ENCODE results near the gene POLD4. TPM values are rescaled to one million over a fixed set of nuclear protein-coding genes. Genes with fewer than 3 reads are reported as not detected.

Gene POLD4
- total RNA-seq, 1 experiment from 2014 or later, result 38.5 TPM

DNA sequence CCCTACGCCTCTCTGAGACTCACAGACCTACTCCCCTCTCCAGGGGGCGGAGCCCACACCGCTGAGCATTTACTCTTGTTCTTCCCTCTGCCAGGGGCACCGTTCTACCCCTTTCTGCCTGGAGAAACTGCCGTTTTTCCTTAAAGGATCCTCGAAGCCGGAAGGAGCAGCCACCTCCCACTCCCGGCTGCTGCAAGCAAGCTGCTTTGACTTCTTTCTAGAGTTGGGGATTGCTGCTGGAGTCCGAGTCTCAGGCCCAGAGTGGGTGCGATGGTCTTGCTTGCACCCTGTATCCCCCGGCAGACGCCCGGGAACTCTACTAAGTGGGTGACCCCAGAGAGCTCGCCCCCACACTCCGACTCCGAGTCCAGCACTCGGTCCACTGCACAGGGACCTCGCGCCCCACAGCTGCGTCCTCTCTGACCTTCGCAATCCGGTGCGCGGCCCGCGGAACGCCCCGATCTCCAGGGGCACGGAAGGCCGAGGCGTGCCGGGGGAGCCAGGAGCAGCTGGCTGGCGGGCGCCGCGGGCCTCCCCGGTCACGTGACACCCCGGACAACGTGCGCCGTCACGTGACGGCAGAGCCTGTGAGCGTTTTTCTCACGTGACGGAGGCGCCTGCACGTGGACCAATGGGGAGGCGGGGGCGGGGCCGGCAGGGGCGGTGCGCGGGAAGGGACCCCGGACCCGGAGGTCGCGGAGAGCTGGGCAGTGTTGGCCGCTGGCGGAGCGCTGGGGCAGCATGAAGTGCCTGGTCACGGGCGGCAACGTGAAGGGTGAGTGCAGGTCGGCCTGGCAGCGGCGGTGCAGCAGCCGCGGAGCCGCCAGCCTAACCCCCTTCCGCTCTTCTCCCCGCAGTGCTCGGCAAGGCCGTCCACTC, 38.2 kb upstream of the POLD4 start, which contains the start of gene RAD9A:
RAD9A (plus strand) TSS at position 683 of the 879 bp plus-strand sequence; CDS start at position 742, 59 bp downstream.
- DNase-seq (ENCODE audit: low read depth), result peak; percentile 77
- in situ Hi-C loops (cut with HindIII; ENCODE audit: low pct_unique_long_range_greater_than_20kb, low sequenced_read_pairs), result no loop called here

DNA sequence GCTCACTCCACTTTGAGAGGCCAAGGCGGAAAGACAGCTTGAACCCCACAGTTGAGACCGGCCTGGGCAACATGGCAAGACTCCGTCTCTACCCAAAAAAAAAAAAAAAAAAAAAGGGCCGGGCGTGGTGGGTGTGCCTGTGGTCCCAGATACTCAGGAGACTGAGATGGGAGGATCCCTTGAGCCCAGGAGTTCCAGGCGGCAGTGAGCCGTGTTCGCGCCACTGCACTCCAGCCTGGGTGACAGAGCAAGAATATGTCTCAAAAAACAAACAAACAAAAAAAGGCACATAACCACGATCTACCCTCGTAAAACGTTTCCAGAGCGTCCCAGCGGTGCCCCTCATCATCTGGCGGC, 37.6 kb upstream of the POLD4 start:
- DNase-seq (ENCODE audit: low read depth), result no peak
- in situ Hi-C loops (cut with HindIII; ENCODE audit: low pct_unique_long_range_greater_than_20kb, low sequenced_read_pairs), result no loop called here

DNA sequence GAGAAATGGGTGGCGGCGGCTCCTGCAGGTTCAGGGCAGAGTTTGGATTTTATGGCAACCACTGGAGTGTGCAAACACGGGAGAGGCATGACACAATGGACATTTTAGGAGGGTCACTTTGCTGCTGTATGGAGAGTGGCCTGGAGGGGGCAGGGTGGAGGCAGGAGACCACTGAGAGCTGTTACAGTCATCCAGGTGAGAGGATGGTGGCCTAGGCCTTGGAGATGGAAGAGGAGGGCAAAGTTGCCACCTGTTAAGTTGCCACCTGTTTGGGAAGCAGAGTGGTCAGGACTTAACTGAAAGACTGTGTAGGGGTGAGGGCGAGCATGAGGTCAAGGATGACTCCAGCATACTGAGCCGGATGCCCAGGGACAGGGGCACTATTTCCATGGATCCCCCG, 36.1 kb upstream of the POLD4 start:
- in situ Hi-C loops (cut with HindIII; ENCODE audit: low pct_unique_long_range_greater_than_20kb, low sequenced_read_pairs), result no loop called here
- no peak for DNase-seq (ENCODE audit: low read depth)

DNA sequence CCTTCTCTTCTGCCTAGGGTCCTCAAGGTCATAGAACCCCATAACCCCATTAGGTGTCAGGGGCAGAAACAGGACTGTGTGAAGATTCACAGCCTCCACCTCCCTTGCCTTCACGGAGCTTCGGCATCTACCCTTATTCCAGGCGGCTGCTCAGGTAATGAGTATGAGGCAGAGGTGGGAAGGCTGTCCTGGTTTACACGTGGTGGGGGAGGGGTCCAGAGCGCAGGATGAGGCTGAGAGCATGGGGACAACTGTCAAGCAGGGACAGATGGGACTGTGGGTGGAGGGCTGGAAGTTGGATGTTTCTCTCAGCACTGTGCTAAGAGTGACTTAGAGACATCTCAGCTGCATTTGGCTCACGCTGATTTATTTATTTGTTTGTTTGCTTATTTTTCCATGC, 34.2 kb upstream of the POLD4 start:
- in situ Hi-C loops (cut with HindIII; ENCODE audit: low pct_unique_long_range_greater_than_20kb, low sequenced_read_pairs), result no loop called here
- no peak for DNase-seq (ENCODE audit: low read depth)

DNA sequence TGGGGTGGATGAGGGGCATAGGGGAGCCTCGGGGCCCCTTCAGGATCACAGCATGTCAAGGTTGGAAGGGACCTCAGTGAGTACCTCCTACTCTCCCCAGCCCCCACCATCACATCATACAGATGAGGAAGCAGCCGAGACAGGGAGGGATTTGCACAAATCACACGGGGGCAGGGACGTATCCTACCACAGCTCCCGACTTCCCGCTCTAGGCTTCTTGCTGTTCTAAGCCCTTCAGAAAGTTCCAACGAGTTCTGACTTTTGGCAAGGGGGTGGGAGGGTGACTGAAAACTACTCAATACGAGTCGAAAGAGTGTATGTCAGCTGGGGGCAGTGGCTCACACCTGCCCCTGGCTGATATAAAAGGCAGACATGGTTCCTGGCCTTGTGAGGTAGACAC, 33.7 kb upstream of the POLD4 start:
- DNase-seq (ENCODE audit: low read depth), result no peak
- in situ Hi-C loops (cut with HindIII; ENCODE audit: low pct_unique_long_range_greater_than_20kb, low sequenced_read_pairs), result no loop called here

DNA sequence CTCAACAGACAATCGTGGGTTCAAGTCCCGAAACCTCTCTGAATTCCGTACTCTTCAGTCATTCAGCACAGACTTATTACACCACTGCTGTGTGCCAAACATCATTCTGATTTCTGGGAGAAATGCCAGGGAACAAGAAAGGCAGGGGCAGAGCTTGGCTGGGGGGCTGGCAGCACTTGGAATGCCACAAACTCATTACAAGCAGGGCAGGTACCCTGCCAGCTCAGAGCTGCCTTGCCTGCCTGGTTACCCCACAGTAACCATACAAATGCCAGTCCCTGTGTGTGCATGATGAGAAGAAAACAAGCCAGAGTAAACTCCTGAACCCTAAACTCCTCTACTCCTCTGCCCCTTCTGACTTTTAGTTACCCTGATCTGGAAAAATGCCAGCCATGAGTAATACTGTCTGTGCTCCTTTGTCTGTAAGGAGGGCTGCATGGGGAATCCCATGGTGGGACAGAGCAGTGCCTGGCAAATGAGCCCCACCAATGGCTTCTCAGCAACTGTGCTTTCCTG, 31.6 kb upstream of the POLD4 start:
- in situ Hi-C loops (cut with HindIII; ENCODE audit: low pct_unique_long_range_greater_than_20kb, low sequenced_read_pairs), result no loop called here
- DNase-seq (ENCODE audit: low read depth), result peak; percentile 75

DNA sequence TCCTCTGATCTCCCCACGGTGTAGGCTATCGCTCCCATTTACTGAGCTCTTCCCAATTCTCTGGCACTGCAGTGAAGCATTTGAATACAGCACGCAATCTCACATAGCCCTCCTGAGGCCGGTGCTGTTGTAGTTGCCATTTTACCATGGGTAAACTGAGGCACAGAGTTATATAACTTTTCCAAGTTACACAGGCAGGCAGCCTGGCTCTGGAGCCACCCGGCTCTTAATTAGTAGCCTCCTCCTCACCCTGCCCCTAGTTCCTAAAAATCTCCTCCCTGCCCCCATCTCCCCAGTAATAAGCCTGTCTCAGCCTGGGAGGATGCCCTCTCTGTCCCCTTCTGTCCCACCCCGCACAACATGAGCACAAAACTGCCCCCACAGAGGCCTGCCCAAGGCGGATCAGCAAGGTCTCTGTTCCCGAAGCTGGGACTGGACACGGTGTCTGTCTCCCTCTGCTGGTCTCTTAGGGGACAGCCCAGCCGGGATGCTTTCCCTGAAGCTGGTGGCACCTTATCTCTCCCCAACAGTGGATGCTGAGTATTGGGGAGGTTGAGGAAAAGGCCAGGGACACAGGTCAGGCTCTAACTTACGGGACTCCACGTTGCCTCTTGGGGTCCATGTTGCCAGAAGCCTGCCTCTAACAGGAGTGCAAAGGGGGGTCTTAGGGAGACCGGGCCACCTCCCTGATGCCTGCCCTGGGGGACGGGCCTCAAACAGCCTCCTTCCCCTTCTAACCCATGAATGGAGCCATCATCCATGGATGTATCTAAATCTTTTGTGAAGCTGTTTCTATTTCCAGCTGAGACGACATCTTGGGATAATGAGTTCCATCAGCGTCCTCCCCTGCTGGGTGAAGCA, 29.2 kb upstream of the POLD4 start:
- DNase-seq (ENCODE audit: low read depth), result peak; percentile 61
- in situ Hi-C loops (cut with HindIII; ENCODE audit: low pct_unique_long_range_greater_than_20kb, low sequenced_read_pairs), result no loop called here

DNA sequence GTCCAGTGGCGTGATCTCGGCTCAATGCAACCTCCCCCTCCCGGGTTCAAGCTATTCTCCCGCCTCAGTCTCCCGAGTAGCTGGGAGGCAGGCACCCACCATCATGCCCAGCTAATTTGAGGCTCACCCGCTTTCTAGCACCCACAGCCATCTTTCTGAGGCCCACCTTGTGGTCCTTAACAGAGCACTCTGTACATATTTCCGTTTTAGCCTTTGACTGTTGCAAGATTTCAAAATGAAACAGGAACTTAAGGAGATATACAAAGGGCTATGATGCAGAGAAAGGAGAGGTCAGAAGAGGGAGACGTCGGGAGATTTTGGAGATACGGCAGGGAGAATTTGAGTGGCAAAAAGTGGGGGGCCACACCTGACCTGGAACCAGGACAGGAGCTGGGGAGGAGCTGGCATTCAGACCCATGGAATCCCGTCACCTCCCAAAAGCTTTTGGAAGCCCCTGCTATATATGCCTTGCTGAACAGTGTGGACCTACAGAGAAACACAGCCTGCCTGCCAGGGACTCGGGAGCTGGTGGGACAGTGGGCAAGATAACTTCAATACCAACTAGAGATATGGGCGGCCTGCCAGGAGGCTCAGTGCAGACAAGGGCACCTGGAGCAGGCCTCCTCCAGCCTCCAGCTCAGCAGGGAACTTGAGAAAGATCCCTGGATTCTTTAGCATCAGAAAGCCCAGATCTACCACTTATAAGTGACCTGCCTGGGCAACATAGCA, 28.1 kb upstream of the POLD4 start:
- in situ Hi-C loops (cut with HindIII; ENCODE audit: low pct_unique_long_range_greater_than_20kb, low sequenced_read_pairs), result no loop called here

DNA sequence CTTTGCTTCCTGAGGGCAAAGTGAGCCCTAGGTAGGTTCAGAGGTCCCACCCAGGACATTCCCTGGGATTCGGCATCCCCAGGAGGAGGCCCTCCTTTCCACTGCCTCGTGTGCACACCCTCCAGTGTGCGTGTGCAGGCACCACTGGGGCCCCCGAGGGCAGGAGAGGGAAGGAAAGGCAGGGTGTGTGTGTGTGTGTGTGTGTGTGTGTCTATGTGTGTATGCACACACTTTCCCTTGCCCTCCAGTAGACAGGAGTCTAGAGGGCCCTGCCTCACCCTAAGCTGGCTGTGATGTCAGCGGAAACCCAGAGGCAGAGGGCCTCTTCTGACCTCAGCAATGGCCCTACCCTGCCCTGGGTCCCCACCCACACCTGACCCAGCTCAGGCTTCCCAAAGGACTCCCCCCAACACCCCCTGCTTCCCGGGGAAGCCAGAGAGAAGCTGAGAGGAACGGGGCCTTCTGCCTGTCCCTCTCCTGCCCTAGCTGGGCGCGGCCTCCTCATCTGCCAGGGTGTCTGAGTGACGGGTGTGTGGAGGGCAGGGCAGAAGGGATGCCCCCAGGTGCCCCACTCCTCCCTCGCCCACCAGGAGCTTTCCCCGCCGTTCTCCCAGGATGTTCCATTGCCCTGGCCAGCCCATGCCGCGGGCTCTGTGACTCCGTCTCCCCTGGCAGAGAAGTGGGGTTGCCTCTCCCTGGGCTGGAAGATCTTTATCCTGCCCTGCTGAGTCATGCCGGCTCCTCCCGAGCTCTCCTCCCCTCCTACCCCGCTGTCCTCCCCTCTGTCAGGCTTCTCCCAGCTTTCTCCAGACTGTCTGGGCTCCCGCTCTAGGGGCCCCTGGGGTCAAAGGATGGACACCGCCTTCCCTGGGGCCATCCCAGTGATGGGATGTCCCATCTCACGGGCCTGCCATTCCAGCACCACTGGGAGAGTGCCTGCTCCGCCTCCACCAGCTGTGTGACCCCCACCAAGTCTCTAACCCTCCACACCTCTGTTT, 26.0 kb upstream of the POLD4 start:
- in situ Hi-C loops (cut with HindIII; ENCODE audit: low pct_unique_long_range_greater_than_20kb, low sequenced_read_pairs), result no loop called here
- DNase-seq (ENCODE audit: low read depth), result peak; percentile 90

More for the DNA sequence above, 28.1 kb upstream of the POLD4 start:
- DNase-seq (ENCODE audit: low read depth), result no peak

DNA sequence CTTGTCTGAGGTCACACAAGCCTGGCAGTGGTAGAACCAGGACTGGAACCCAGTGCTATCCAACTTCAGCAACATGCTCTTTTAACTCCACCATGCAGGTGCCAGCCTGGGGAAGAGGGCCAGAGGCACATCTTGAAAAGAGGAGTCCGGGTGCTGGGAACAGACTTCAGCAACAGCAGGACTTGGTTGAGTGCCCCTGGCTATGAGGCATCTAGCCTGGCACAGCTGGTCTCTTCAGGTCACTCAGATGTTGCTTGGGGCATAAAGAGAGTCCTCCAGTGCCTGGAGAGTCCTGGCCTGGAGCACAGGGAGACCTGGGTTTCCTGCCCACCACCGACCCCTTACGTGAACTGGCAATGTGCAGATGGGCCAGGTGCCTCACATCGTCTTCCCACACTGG, 25.2 kb upstream of the POLD4 start:
- in situ Hi-C loops (cut with HindIII; ENCODE audit: low pct_unique_long_range_greater_than_20kb, low sequenced_read_pairs), result no loop called here
- DNase-seq (ENCODE audit: low read depth), result no peak

DNA sequence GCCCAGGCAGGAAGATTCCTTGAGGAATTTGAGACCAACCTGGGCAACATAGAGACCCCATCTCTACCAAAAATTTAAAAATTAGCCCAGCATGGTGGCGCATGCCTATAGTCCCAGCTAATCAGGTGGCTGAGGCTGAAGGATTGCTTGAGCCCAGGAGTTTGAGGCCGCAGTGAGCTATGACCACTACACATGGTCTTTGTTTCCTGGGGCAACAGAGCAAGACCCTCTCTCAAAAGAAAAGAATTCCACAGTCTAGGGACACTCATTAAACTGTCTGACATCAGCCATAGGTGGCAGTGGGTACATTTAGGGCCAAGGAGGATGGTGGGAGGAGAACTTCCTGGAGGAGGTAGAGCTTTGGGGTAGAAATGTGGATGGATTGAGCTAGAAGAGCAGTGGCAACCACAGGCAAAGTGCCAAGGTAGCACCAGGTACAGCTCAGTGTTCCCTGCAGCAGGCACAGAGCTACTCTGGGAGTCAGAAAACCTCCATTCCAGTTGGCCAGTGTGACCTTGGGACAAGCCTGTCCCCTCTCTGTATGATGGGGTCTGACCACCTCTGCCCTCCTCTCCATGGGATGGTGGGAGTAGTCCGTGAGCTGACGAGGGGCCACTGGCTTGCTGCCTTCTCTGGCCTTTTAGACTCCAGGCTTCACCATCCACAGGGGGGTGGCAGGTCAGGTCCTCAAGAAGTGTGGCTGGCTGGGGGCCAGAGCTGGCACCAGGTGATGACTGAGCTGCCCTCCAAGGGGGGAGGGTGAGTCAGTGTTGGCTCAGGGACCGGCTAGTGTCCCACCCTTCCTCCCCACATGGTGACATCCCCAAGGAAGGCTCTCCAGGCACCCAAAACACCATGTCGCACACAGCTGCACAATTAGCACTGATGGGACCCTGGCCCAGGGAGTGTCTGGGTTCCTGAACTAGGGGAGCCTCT, 23.8 kb upstream of the POLD4 start:
- in situ Hi-C loops (cut with HindIII; ENCODE audit: low pct_unique_long_range_greater_than_20kb, low sequenced_read_pairs), result no loop called here
- DNase-seq (ENCODE audit: low read depth), result peak; percentile 58

DNA sequence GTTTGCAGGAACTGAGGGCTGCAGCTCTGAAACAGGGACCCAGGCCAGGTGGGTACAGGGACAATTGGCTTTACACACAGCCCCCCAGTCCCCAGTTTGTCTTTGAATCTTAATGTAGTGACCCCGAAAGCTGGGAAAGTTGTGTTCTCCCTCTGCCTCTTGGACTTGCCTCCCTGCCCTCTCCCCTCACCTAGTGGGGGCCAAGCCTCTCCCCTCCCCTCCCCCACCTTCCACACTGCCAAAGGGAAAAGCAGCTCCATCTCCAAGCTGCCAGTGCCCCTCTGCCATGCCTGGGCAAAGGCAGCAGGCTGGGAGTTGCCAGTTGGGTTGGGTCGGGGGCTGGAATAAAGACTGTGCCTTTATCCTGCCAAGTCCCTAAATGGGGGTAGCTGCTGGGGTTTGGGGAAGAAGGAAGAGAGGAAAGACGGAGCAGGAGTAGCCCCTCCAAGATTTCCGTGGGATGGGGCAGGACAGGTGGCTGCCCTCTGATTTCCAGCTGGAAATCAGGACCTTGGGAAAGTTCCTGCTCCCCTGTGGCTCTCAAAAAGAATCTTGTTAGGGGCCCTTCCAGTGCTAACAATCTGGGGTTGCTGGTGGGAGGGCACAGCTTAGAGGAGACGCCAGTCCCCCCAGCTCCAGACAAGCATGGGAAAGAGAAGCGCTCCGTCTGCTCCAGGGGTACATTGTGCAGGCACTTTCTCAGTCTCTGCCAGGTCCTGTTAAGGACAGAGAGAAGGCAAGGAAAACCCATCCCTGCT, 22.9 kb upstream of the POLD4 start:
- DNase-seq (ENCODE audit: low read depth), result no peak
- in situ Hi-C loops (cut with HindIII; ENCODE audit: low pct_unique_long_range_greater_than_20kb, low sequenced_read_pairs), result no loop called here

DNA sequence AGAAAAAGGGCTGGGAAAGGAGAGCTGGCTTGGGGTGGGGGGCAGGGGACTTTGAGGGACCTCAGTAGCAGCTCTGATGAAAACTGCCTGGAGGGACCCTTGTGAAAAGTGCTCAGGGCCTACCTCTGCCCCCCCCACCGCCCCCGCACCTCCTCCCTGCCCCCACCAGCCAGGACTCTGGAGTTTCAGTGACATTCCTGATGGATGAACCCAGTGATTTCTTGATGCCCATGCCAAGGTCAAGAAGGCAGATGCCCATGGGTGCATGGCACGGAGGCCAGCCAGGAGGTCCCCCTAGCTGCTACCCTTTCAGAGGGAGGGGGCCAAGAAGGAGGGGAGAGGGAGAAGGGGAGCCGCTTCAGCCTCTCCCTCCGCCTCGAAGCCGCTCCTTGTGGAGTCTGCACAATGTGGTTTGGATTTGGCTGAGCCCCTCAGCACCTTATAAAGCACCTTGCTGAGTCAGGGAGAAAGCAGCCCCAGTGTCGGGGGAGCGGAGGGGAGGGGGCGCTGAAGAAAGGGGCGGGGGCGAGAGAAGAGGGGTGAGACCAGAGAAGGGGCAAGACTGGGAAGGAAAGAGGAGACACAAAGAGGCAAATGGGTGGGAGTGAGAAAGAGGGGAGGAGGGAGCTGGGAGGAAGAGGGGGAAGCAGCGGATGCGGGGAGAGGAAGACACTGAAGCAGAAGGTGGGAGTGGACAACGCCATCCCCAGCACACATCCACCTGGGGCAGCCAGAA, 22.1 kb upstream of the POLD4 start:
- no peak for DNase-seq (ENCODE audit: low read depth)
- in situ Hi-C loops (cut with HindIII; ENCODE audit: low pct_unique_long_range_greater_than_20kb, low sequenced_read_pairs), result no loop called here

DNA sequence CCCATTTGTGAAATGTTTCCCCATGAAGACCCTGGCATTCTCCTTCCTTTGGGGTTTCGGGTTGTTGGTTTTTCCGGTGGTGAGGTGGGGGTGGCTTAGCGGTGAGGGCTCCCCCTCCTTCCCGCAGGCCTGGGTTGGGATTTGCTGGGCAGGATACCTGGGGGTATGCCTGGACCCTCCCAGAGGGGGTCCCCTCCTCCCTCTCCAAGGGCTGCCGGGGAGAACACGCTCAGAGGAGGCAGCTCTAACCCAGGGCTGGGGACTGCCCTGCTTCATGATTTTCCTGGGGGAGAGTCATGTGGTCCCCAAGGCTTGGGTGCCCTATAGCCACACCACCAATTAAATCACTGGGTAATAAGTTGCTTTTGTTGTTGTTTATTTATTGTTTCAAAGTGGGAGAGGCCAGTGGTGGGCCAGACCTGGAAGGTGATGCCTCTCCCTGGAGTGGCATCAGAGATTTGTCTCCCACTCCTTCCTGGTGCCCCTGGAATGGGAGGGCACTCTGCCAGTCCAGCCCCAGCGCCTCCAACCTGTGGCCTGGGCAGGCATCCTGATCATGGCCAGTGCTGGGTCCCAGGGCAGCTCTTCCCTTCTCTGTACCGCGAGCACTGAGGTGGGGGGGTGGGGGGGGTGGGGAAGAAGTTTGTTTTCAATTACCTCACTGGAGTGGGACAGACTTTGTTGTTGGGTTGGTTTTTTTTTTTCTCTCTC, 21.4 kb upstream of the POLD4 start:
- in situ Hi-C loops (cut with HindIII; ENCODE audit: low pct_unique_long_range_greater_than_20kb, low sequenced_read_pairs), result no loop called here
- DNase-seq (ENCODE audit: low read depth), result peak; percentile 93

All from Caki2 (cell line).